ENCODE data around the gene DLEC1.
"Not testable (repeated sequence)": the region's sequence is repeated elsewhere in the genome, so short reads cannot be mapped to it uniquely, and the experiment has no call there.

The DLEC1 gene

GRCh38 chr3:38085311-38085942 lies 46.4 kb downstream of the DLEC1 start:
- H4K20me1 ChIP-seq (ENCODE audit: low read depth, low read length), result no peaks in the 10 kb centered on the region
- H3K4me3 ChIP-seq (ENCODE audit: insufficient read depth, low read length, poor library complexity, severe bottlenecking), result no peak overlapping the region
- H3K9me3 ChIP-seq (ENCODE audit: insufficient read depth, low read length), result peaks cover 8% of the 10 kb centered on the region; the same call in 1 of the 2 replicates
- no peak overlapping the region for H3K27ac ChIP-seq (ENCODE audit: low read depth, low read length)
- no peaks in the 10 kb centered on the region for H3K36me3 ChIP-seq (ENCODE audit: low read length)
- no peaks in the 10 kb centered on the region for H3K9me2 ChIP-seq (replicated peaks; ENCODE audit: insufficient read depth, low read length)
- H3K9ac ChIP-seq (ENCODE audit: low read length), result no peak overlapping the region
- peaks cover 6% of the 10 kb centered on the region; the same call in 1 of the 2 replicates for H3F3A ChIP-seq (ENCODE audit: insufficient read depth)
- H3K79me2 ChIP-seq (ENCODE audit: insufficient read depth, low read length), result no peaks in the 10 kb centered on the region
- H3K27me3 ChIP-seq (ENCODE audit: low read length), result no peaks in the 10 kb centered on the region
- no peak overlapping the region for H2AFZ ChIP-seq (ENCODE audit: low read depth, low read length, severe bottlenecking)
- no peak for TF ChIP-seq EZH2phosphoT487 (conservative IDR thresholded peaks at IDR 0.05; ENCODE audit: low read length)
- TF ChIP-seq, protein P1, sequence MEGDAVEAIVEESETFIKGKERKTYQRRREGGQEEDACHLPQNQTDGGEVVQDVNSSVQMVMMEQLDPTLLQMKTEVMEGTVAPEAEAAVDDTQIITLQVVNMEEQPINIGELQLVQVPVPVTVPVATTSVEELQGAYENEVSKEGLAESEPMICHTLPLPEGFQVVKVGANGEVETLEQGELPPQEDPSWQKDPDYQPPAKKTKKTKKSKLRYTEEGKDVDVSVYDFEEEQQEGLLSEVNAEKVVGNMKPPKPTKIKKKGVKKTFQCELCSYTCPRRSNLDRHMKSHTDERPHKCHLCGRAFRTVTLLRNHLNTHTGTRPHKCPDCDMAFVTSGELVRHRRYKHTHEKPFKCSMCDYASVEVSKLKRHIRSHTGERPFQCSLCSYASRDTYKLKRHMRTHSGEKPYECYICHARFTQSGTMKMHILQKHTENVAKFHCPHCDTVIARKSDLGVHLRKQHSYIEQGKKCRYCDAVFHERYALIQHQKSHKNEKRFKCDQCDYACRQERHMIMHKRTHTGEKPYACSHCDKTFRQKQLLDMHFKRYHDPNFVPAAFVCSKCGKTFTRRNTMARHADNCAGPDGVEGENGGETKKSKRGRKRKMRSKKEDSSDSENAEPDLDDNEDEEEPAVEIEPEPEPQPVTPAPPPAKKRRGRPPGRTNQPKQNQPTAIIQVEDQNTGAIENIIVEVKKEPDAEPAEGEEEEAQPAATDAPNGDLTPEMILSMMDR (IDR thresholded peaks at IDR 0.05; ENCODE audit: insufficient read depth, low read length, poor library complexity, severe bottlenecking), result no peak
- no peak overlapping the region for H3K4me2 ChIP-seq (ENCODE audit: low read depth, low read length, poor library complexity, severe bottlenecking)

DNA sequence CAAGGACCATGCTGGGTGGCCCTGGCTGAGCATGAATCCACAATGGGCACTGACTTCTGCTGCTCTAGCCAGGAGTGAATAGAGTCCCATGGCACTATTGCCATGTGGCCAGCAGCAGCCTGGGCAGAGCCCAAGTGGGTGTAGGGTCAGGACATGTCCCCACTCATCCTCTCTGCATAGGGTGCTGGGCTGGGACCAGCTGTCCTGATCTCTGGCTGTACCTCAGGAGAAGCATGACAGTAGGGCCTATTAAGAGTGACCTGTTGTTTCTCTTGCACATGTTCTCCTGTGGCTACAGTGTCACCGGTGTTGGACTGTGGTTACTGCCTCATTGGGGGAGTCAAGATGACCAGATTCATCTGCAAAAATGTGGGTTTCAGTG lies 46.9 kb downstream of the DLEC1 start:
- Histone ChIP-seq H3K9me3 (ENCODE audit: insufficient read depth, low read length) (peaks cover 8% of the 10 kb centered on the region; the same call in 1 of the 2 replicates), H3K36me3 (ENCODE audit: low read length) (no peaks in the 10 kb centered on the region), H3K4me2 (ENCODE audit: low read depth, low read length, poor library complexity, severe bottlenecking) (no peak overlapping the region), H3F3A (ENCODE audit: insufficient read depth) (peaks cover 6% of the 10 kb centered on the region; the same call in 1 of the 2 replicates), H4K20me1 (ENCODE audit: low read depth, low read length) (no peaks in the 10 kb centered on the region), H3K9me2 (replicated peaks; ENCODE audit: insufficient read depth, low read length) (no peaks in the 10 kb centered on the region), H3K27me3 (ENCODE audit: low read length) (no peaks in the 10 kb centered on the region), H2AFZ (ENCODE audit: low read depth, low read length, severe bottlenecking) (no peak overlapping the region), H3K9ac (ENCODE audit: low read length) (no peak overlapping the region), H3K4me3 (ENCODE audit: insufficient read depth, low read length, poor library complexity, severe bottlenecking) (no peak overlapping the region), H3K79me2 (ENCODE audit: insufficient read depth, low read length) (no peaks in the 10 kb centered on the region), H3K27ac (ENCODE audit: low read depth, low read length) (no peak overlapping the region)
- TF ChIP-seq, protein P1 (IDR thresholded peaks at IDR 0.05; ENCODE audit: insufficient read depth, low read length, poor library complexity, severe bottlenecking), result no peak
- no peak for TF ChIP-seq EZH2phosphoT487 (conservative IDR thresholded peaks at IDR 0.05; ENCODE audit: low read length)

DNA sequence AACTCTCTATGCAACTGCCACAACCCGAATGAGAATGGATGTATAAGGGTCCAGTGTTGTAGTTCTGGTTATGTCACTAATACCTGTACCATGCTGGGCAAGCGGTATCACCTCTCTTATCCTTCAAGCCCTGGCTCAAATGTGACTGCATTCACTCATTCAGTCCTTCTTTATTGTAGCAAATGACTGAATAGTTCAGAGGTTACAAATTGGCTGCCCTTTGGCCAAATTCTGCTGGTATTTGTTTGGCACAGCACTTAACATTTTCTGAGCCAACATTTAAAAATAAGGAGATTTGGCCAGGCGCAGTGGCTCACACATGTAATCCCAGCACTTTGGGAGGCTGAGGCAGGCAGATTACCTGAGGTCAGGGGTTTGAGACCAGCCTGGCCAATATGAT lies 47.5 kb downstream of the DLEC1 start:
- no peak overlapping the region for H3K4me2 ChIP-seq (ENCODE audit: low read depth, low read length, poor library complexity, severe bottlenecking)
- H3K9me3 ChIP-seq (ENCODE audit: insufficient read depth, low read length), result peaks cover 8% of the 10 kb centered on the region; the same call in 1 of the 2 replicates
- no peaks in the 10 kb centered on the region for H3K27me3 ChIP-seq (ENCODE audit: low read length)
- H3K9me2 ChIP-seq (replicated peaks; ENCODE audit: insufficient read depth, low read length), result no peaks in the 10 kb centered on the region
- TF ChIP-seq, protein P1 (IDR thresholded peaks at IDR 0.05; ENCODE audit: insufficient read depth, low read length, poor library complexity, severe bottlenecking), result no peak
- no peak for TF ChIP-seq EZH2phosphoT487 (conservative IDR thresholded peaks at IDR 0.05; ENCODE audit: low read length)
- H4K20me1 ChIP-seq (ENCODE audit: low read depth, low read length), result no peaks in the 10 kb centered on the region
- no peaks in the 10 kb centered on the region for H3K79me2 ChIP-seq (ENCODE audit: insufficient read depth, low read length)
- H3F3A ChIP-seq (ENCODE audit: insufficient read depth), result peaks cover 6% of the 10 kb centered on the region; the same call in 1 of the 2 replicates
- H2AFZ ChIP-seq (ENCODE audit: low read depth, low read length, severe bottlenecking), result no peak overlapping the region
- H3K27ac ChIP-seq (ENCODE audit: low read depth, low read length), result no peak overlapping the region
- no peaks in the 10 kb centered on the region for H3K36me3 ChIP-seq (ENCODE audit: low read length)
- no peak overlapping the region for H3K9ac ChIP-seq (ENCODE audit: low read length)
- H3K4me3 ChIP-seq (ENCODE audit: insufficient read depth, low read length, poor library complexity, severe bottlenecking), result no peak overlapping the region

GRCh38 chr3:38087278-38087677 lies 48.3 kb downstream of the DLEC1 start:
- H3K27ac ChIP-seq (ENCODE audit: low read depth, low read length); H3K36me3 ChIP-seq (ENCODE audit: low read length); H3F3A ChIP-seq (ENCODE audit: insufficient read depth); H3K79me2 ChIP-seq (ENCODE audit: insufficient read depth, low read length); H3K27me3 ChIP-seq (ENCODE audit: low read length); H3K4me2 ChIP-seq (ENCODE audit: low read depth, low read length, poor library complexity, severe bottlenecking); H3K9ac ChIP-seq (ENCODE audit: low read length); H2AFZ ChIP-seq (ENCODE audit: low read depth, low read length, severe bottlenecking); H3K4me3 ChIP-seq (ENCODE audit: insufficient read depth, low read length, poor library complexity, severe bottlenecking); H3K9me2 ChIP-seq (replicated peaks; ENCODE audit: insufficient read depth, low read length); H4K20me1 ChIP-seq (ENCODE audit: low read depth, low read length); H3K9me3 ChIP-seq (ENCODE audit: insufficient read depth, low read length): not testable (repeated sequence)

Data from SU-DHL-6 (cell line).